AG09309 (cell line): ENCODE measurements around the gene CD4.

Experiments used
- DNase-seq: peaks from one replicate; pipeline ENCODE4 v3.0.0-alpha.2; 2010; ENCODE audit warnings: low read depth
- H3K4me3 ChIP-seq: 2 replicates; pipeline ENCODE4 v1.5.1; 2011; ENCODE audit warnings: mild to moderate bottlenecking, low read depth, low read length, moderate library complexity; ENCODE audit not compliant: control insufficient read depth
- CTCF ChIP-seq: IDR thresholded peaks from 2 replicates; pipeline ENCODE4 v1.5.1; 2011; ENCODE audit warnings: mild to moderate bottlenecking, low read depth, low read length, inconsistent platforms; ENCODE audit not compliant: insufficient read depth, control insufficient read depth; ENCODE audit errors: missing control alignments

The CD4 gene

GRCh38 chr12:6832125-6832524 is 42.8 kb downstream of the CD4 start:
- H3K4me3 ChIP-seq: no peak overlapping the region
- TF ChIP-seq CTCF: no peak
- no peak for DNase-seq

GRCh38 chr12:6833189-6833890 is 44.0 kb downstream of the CD4 start:
- DNase-seq: no peak
- TF ChIP-seq CTCF: no peak
- H3K4me3 ChIP-seq: no peak overlapping the region

- no peak overlapping the region for H3K4me3 ChIP-seq
- DNase-seq: no peak
- TF ChIP-seq CTCF: no peak
Measured at GRCh38 chr12:6834254-6834653, 44.9 kb downstream of the CD4 start.

- no peak for DNase-seq
- TF ChIP-seq CTCF: no peak
- H3K4me3 ChIP-seq: no peak overlapping the region
Measured at GRCh38 chr12:6834873-6835272, 45.5 kb downstream of the CD4 start.

GRCh38 chr12:6836851-6837250 is 47.5 kb downstream of the CD4 start:
- no peak for TF ChIP-seq CTCF
- H3K4me3 ChIP-seq: no peak overlapping the region
- DNase-seq: no peak

GRCh38 chr12:6837370-6838060 is 48.2 kb downstream of the CD4 start:
- no peak for DNase-seq
- no peak overlapping the region for H3K4me3 ChIP-seq

More at GRCh38 chr12:6837370-6838060, 48.2 kb downstream of the CD4 start:
- no peak for TF ChIP-seq CTCF
